Gastrocnemius medialis (tissue), 4 donors: Measurements from ENCODE around the gene NET1. TPM values are rescaled to one million over a fixed set of nuclear protein-coding genes. Genes with fewer than 3 reads are reported as not detected.

ENCODE experiments used
- ATAC-seq, 2 donors: fragments of 150-250 bp; one replicate each; pipeline ENCODE4 v1.9.1; 2016
- DNase-seq, 2 donors: peaks; one replicate each; pipeline ENCODE4 v3.0.0-alpha.2; 2019
- H3K27ac ChIP-seq, 4 donors: fragments of 200-600 bp; sonication (generic); 1 replicate in 1 of 4; 2 replicates in 3 of 4; pipeline ENCODE4 v1.5.1; 2016 to 2018; ENCODE audit warnings: mild to moderate bottlenecking in 2 of 4, moderate library complexity in 1 of 4
- H3K27me3 ChIP-seq, 3 donors: fragments of 200-600 bp; sonication (generic) in 2 of 3; 1 replicate in 1 of 3; 2 replicates in 2 of 3; pipeline versions ENCODE4 v1.5.1 to v1.6.0; 2016 to 2019; ENCODE audit warnings: mild to moderate bottlenecking in 1 of 3, moderate library complexity in 1 of 3
- H3K36me3 ChIP-seq, 2 donors: fragments of 200-600 bp; sonication (generic) in 1 of 2; one replicate each; pipeline ENCODE4 v1.5.1; 2017 to 2018
- H3K4me1 ChIP-seq, 2 donors: fragments of 200-600 bp; sonication (generic) in 1 of 2; one replicate each; pipeline ENCODE4 v1.5.1; 2016 to 2017; ENCODE audit warnings: mild to moderate bottlenecking in 2 of 2
- H3K4me3 ChIP-seq, 4 donors: fragments of 200-600 bp; sonication (generic) in 3 of 4; 1 replicate in 1 of 4; 2 replicates in 3 of 4; pipeline ENCODE4 v1.5.1; 2016 to 2019; ENCODE audit warnings: mild to moderate bottlenecking in 2 of 4
- H3K9me3 ChIP-seq, 3 donors: fragments of 200-600 bp; sonication (generic) in 2 of 3; 1 replicate in 1 of 3; 2 replicates in 2 of 3; pipeline ENCODE4 v1.5.1; 2016 to 2019
- POLR2A ChIP-seq, 2 donors: fragments of 450-650 bp; IDR thresholded peaks; one replicate each; pipeline ENCODE4 v1.6.1; 2017; ENCODE audit warnings: antibody characterized with exemption in 2 of 2, mild to moderate bottlenecking in 2 of 2, moderate library complexity in 2 of 2
- in situ Hi-C, 4 donors: fragments of 200-750 bp; cut with MboI; loops; one replicate each; pipeline versions ENCODE4 v1.15.0 to v1.8.0; 2017; ENCODE audit warnings: low sequenced_read_pairs in 4 of 4
- intact Hi-C: fragments of 100-400 bp; cut with DNase I; formaldehyde crosslinking; loops from one replicate; pipeline ENCODE4 v1.15.1; 2023; ENCODE audit warnings: low total_unique reads
- total RNA-seq, 4 donors: library from RNA; depleted of rRNA; stranded (reverse); fragments of >200 nt; gene quantifications; one replicate each; pipeline versions ENCODE4 v1.1.0 to v1.2.3, GENCODE V29; 2016
- TF ChIP-seq, protein P1 (sequence below), 5 experiments: fragments of 450-650 bp in 3 of 5; fragments of 200-600 bp in 2 of 5; sonication (generic) in 2 of 5; IDR thresholded peaks in 4 of 5; conservative IDR thresholded peaks in 1 of 5; 1 replicate in 4 of 5; 2 replicates in 1 of 5; pipeline ENCODE4 v1.5.1; 2016 to 2019; ENCODE audit warnings: antibody characterized with exemption in 5 of 5, mild to moderate bottlenecking in 3 of 5, moderate library complexity in 3 of 5

NET1 gene
- total RNA-seq, 4 donors from 2014 or later, result 19.8 to 76.4 (median 36.3) TPM

DNA sequence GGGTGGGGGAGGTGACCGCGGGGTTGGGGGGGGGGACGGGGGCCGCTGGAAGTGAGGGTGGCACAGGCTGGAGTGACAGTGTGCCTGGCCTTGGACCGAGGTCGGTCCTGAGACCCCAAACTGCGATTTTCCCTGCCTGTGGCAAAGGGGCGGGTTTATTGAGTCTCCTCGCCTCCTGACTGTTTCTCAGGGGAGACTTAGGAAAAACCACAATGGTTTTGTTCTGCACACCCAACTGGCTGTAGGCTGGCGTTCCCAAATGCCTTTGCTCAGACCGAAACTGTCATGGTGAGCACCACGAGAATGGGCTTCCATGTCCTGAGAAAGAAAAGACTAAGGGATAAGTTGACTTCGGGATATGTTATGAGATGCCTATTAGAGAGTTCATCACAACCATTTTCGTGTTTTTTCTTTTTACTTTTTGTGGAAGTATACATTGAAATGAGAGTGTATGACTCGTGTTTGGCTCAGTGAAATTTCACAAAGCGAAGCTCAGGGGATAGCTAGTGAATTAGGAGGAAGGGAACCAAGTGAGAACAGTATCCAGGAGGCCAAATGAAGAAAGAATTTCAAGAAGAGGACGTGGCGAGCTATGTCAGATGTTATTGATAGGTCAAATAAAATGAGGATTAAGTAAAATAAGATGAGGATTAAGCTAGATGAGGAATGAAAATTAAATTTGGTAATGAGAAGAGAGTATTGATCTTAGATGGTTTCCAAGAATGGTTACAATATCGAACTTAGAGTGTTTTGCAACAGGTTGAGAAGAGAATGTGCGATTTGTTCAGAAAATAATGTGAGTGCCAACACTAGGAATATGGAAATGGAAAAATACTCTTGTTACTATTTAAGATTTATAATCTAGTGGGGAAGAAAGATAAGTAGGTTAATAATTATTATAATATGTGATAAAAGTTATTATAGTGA, 918 bp downstream of the NET1 start:
- TF ChIP-seq POLR2A (IDR thresholded peaks at IDR 0.05), result no peak
- TF ChIP-seq, protein P1, sequence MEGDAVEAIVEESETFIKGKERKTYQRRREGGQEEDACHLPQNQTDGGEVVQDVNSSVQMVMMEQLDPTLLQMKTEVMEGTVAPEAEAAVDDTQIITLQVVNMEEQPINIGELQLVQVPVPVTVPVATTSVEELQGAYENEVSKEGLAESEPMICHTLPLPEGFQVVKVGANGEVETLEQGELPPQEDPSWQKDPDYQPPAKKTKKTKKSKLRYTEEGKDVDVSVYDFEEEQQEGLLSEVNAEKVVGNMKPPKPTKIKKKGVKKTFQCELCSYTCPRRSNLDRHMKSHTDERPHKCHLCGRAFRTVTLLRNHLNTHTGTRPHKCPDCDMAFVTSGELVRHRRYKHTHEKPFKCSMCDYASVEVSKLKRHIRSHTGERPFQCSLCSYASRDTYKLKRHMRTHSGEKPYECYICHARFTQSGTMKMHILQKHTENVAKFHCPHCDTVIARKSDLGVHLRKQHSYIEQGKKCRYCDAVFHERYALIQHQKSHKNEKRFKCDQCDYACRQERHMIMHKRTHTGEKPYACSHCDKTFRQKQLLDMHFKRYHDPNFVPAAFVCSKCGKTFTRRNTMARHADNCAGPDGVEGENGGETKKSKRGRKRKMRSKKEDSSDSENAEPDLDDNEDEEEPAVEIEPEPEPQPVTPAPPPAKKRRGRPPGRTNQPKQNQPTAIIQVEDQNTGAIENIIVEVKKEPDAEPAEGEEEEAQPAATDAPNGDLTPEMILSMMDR (IDR thresholded peaks at IDR 0.05 in 4 of 5, conservative IDR thresholded peaks at IDR 0.05 in 1 of 5), result no peak
- intact Hi-C loops (loop anchor here (2.0 kb wide), 1 partner anchor 34 kb away; no protein-coding TSS in a partner anchor), in situ Hi-C loops (no loop called here)
- Histone ChIP-seq H3K4me1 (peaks cover 37 to 40% of the 10 kb centered on the region in 2 donors), H3K27me3 (no peaks in the 10 kb centered on the region), H3K4me3 (peak overlapping the region; percentile 74 to 89 (median 88)), H3K36me3 (no peaks in the 10 kb centered on the region), H3K9me3 (no peaks in the 10 kb centered on the region), H3K27ac (peak overlapping the region; percentile 87 to 97 (median 94))
- DNase-seq (peak in 1 of 2 donors; percentile 16), ATAC-seq (peak; percentile 31 to 37)

DNA sequence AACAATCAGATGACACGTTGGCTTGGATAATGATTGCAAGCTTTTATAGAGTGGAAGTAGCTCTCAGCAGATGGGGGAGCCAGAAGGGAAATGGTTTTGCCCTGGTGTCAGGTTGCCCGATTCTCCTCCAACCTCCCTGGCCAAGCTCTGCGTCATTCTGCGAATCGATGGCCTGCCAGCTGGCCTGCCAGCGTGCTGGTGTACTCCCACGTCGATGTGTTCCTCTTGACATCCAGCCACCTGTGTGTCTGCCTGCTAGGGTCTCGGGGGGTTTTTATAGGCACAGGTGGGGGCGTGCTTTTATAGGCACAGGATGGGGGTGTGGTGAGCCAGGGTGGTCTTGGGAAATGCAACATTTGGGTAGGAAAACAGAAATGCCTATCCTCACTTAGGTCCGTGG, 4.6 kb downstream of the NET1 start:
- in situ Hi-C loops (no loop called here), intact Hi-C loops (no loop called here)
- Histone ChIP-seq H3K9me3 (no peaks in the 10 kb centered on the region), H3K27me3 (no peaks in the 10 kb centered on the region), H3K27ac (peak overlapping the region; percentile 78 to 86 (median 84)), H3K4me3 (peak overlapping the region in 2 of 4 donors; percentile 4 to 12), H3K36me3 (no peaks in the 10 kb centered on the region), H3K4me1 (peaks cover 38 to 42% of the 10 kb centered on the region in 2 donors)
- DNase-seq (peak; percentile 74 to 91), ATAC-seq (peak; percentile 64 to 77)
- TF ChIP-seq, protein P1 (IDR thresholded peaks at IDR 0.05 in 4 of 5, conservative IDR thresholded peaks at IDR 0.05 in 1 of 5), result no peak
- TF ChIP-seq POLR2A (IDR thresholded peaks at IDR 0.05), result no peak

DNA sequence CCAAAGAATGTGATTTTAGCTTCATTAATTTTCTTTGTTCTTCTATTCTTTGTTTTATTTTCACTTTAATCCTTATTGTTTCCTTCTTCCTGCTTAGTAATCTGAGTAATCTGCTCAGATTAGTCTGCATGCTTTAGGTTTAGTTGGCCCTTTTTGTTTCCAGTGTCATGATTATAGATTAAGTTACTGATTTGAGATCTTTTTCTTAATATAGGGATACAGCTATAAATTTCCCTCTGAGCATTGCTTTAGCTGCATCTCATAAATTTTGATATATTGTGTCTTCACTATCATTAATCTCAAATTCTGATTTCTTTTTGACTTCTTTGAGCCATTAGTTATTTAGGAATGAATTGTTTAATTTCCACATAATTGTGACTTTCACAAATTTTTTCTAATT, 6.2 kb downstream of the NET1 start:
- no peak overlapping the region for H3K4me3 ChIP-seq
- DNase-seq (no peak), ATAC-seq (no peak)
- H3K36me3 ChIP-seq, result no peaks in the 10 kb centered on the region
- no peaks in the 10 kb centered on the region for H3K27me3 ChIP-seq
- intact Hi-C loops (no loop called here), in situ Hi-C loops (no loop called here)
- no peaks in the 10 kb centered on the region for H3K9me3 ChIP-seq
- H3K27ac ChIP-seq, result no peak overlapping the region
- TF ChIP-seq, protein P1 (IDR thresholded peaks at IDR 0.05 in 4 of 5, conservative IDR thresholded peaks at IDR 0.05 in 1 of 5), result no peak
- TF ChIP-seq POLR2A (IDR thresholded peaks at IDR 0.05), result no peak
- peaks cover 36% of the 10 kb centered on the region in 2 donors for H3K4me1 ChIP-seq

DNA sequence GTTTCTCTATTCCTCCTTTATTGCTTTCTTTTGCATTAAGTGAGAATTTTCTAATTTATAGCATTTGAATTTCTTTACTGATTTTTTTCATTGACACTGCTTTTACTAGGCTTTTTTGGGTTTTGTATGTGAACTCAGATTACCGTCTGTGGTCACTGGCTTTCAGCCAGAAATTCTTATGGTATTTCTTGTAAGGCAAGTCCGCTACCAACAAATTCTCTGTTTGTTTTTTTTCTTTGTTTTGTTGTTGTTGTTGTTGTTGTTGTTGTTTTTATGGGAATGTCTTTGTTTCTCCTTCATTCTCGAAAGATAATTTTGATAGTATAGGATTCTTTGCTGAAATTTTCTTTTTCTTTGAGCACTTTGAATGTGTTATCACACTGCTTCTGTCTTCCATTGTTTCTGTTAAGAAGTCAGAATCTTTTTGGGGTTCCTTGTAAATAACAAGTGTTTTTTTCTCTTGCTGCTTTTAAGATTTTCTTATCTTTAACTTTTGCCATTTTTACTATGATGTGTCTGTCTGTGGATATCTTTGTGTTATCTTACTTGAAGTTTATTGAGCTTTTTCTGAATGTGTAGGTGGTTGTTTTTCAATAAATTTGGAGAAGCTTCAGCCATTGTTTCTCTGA, 7.2 kb downstream of the NET1 start:
- intact Hi-C loops (no loop called here), in situ Hi-C loops (no loop called here)

More for the DNA sequence above, 7.2 kb downstream of the NET1 start:
- TF ChIP-seq, protein P1 (IDR thresholded peaks at IDR 0.05 in 4 of 5, conservative IDR thresholded peaks at IDR 0.05 in 1 of 5), result no peak
- no peak for TF ChIP-seq POLR2A (IDR thresholded peaks at IDR 0.05)
- no peaks in the 10 kb centered on the region for H3K36me3 ChIP-seq
- H3K4me3 ChIP-seq, result no peak overlapping the region
- peaks cover 26 to 27% of the 10 kb centered on the region in 2 donors for H3K4me1 ChIP-seq
- no peak for ATAC-seq
- H3K27me3 ChIP-seq, result no peaks in the 10 kb centered on the region
- DNase-seq, result no peak
- H3K27ac ChIP-seq, result no peak overlapping the region
- H3K9me3 ChIP-seq, result no peaks in the 10 kb centered on the region
